Endothelial cell of umbilical vein (primary cell): ENCODE results near the gene SMG9. TPM values are rescaled to one million over a fixed set of nuclear protein-coding genes. Genes with fewer than 3 reads are reported as not detected.

Experiments
- BruUV-seq: library from RNA; stranded (reverse); fragments of 400-500 nt; replicated peaks from 2 replicates; lab custom pipeline; 2021; lab: Mats Ljungman, UMichigan
- CTCF ChIA-PET: fragments of 300-600, 350-600 bp; sonication (Branson Sonifier 250); formaldehyde crosslinking; loops from one replicate; lab custom pipeline; 2021; ENCODE audit warnings: antibody characterized with exemption, inconsistent platforms; lab: Charles Lee
- POLR2A ChIA-PET: fragments of 300-600, 350-600 bp; sonication (Branson Sonifier 250); formaldehyde crosslinking; loops from one replicate; lab custom pipeline; 2021; ENCODE audit warnings: antibody characterized with exemption, inconsistent platforms; lab: Charles Lee
- DNase-seq: peaks from one replicate; pipeline ENCODE4 v3.0.0-alpha.2; 2011; ENCODE audit warnings: low read depth, low spot score
- FAIRE-seq: peaks from 2 replicates; lab custom pipeline; 2011; peaks lifted over from hg19 to GRCh38; lab: Jason Lieb, UNC
- H2AFZ ChIP-seq: 2 replicates; pipeline ENCODE4 v1.6.0; 2012; ENCODE audit warnings: low read depth, low read length, control low read depth, inconsistent platforms
- H3K27ac ChIP-seq: 2 replicates; pipeline ENCODE4 v1.5.1; 2011; ENCODE audit warnings: low read depth, mild to moderate bottlenecking, control low read depth, low read length, moderate library complexity; ENCODE audit not compliant: insufficient read depth
- H3K27me3 ChIP-seq, 2 experiments: 2 replicates each; pipeline versions ENCODE4 v1.6.0 to v1.6.1; 2011; ENCODE audit warnings: low read length in 2 of 2, mixed read lengths in 1 of 2; ENCODE audit not compliant: control insufficient read depth in 2 of 2, insufficient read depth in 2 of 2
- H3K36me3 ChIP-seq, 2 experiments: 2 replicates in 1 of 2; 3 replicates in 1 of 2; pipeline ENCODE4 v1.5.1; 2011; ENCODE audit warnings: low read length in 2 of 2, mild to moderate bottlenecking in 1 of 2, moderate library complexity in 1 of 2; ENCODE audit not compliant: control insufficient read depth in 2 of 2, insufficient read depth in 2 of 2; ENCODE audit errors: extremely low read depth in 1 of 2
- H3K4me1 ChIP-seq: 3 replicates; pipeline ENCODE4 v1.5.1; 2011; ENCODE audit warnings: mild to moderate bottlenecking, low read length; ENCODE audit not compliant: control insufficient read depth, insufficient read depth; ENCODE audit errors: extremely low read depth
- H3K4me2 ChIP-seq: 2 replicates; pipeline ENCODE4 v1.6.1; 2011; ENCODE audit warnings: low read length, control low read depth, mixed read lengths; ENCODE audit not compliant: insufficient read depth
- H3K4me3 ChIP-seq, 3 experiments: fragments of 200-600 bp in 1 of 3; sonication (generic), shearing (Covaris generic) in 1 of 3; replicated peaks in 1 of 3; 2 replicates each; pipeline ENCODE4 v1.5.1; 2011 to 2016; ENCODE audit warnings: control low read depth in 3 of 3, low read length in 3 of 3, mild to moderate bottlenecking in 2 of 3, inconsistent platforms in 1 of 3, low read depth in 1 of 3, moderate library complexity in 1 of 3; ENCODE audit not compliant: insufficient read depth in 1 of 3
- H3K79me2 ChIP-seq: 2 replicates; pipeline ENCODE4 v1.6.0; 2012; ENCODE audit warnings: low read length, inconsistent platforms; ENCODE audit not compliant: control insufficient read depth, insufficient read depth
- H3K9ac ChIP-seq: replicated peaks from 2 replicates; pipeline ENCODE3; 2011; ENCODE audit warnings: low read length, control low read depth; ENCODE audit not compliant: insufficient read depth; ENCODE audit errors: extremely low read depth
- H3K9me1 ChIP-seq: replicated peaks from 3 replicates; pipeline ENCODE4 v1.6.0; 2011; ENCODE audit warnings: mild to moderate bottlenecking, low read length; ENCODE audit not compliant: control insufficient read depth, insufficient read depth; ENCODE audit errors: extremely low read depth
- H3K9me3 ChIP-seq: replicated peaks from 2 replicates; pipeline ENCODE4 v1.5.1; 2012; ENCODE audit warnings: low read length, inconsistent platforms; ENCODE audit not compliant: control insufficient read depth, insufficient read depth
- H4K20me1 ChIP-seq: replicated peaks from 2 replicates; pipeline ENCODE3; 2011; ENCODE audit warnings: mild to moderate bottlenecking, low read length; ENCODE audit not compliant: control insufficient read depth, insufficient read depth; ENCODE audit errors: extremely low read depth
- EZH2 ChIP-seq: IDR thresholded peaks from 2 replicates; pipeline ENCODE4 v1.6.1; 2012; ENCODE audit warnings: borderline replicate concordance, low read depth, mild to moderate bottlenecking, moderate library complexity, low read length, inconsistent platforms; ENCODE audit not compliant: severe bottlenecking
- FOS ChIP-seq: IDR thresholded peaks from 2 replicates; pipeline ENCODE4 v1.6.1; 2011; ENCODE audit warnings: mild to moderate bottlenecking, low read length, moderate library complexity, borderline replicate concordance; ENCODE audit not compliant: insufficient read depth
- GATA2 ChIP-seq: IDR thresholded peaks from 2 replicates; pipeline ENCODE4 v1.7.0; 2011; ENCODE audit warnings: low read depth, mild to moderate bottlenecking, moderate library complexity, mixed read lengths, low read length; ENCODE audit not compliant: insufficient read length, insufficient read depth
- MYC ChIP-seq: IDR thresholded peaks from one replicate; pipeline ENCODE4 v1.6.1; 2011; ENCODE audit warnings: mild to moderate bottlenecking, low read depth, low read length
- POLR2A ChIP-seq: IDR thresholded peaks from 2 replicates; pipeline ENCODE4 v1.6.1; 2012; ENCODE audit warnings: low read depth, mild to moderate bottlenecking, control low read depth, low read length
- POLR2AphosphoS5 ChIP-seq: IDR thresholded peaks from 2 replicates; pipeline ENCODE4 v1.6.1; 2012; ENCODE audit warnings: low read depth, mild to moderate bottlenecking, control low read depth, low read length, moderate library complexity; ENCODE audit not compliant: insufficient read depth
- dilution Hi-C: fragments of 300-500 bp; cut with MboI; formaldehyde crosslinking; loops from one replicate; pipeline ENCODE4 v1.15.0; 2019; ENCODE audit warnings: low sequenced_read_pairs; ENCODE audit not compliant: extremely low pct_ligation_motif_present
- intact Hi-C: fragments of 100-400 bp; cut with micrococcal nuclease; formaldehyde crosslinking; loops from one replicate; pipeline ENCODE4 v1.10.0; 2022
- polyA plus RNA-seq, 4 experiments: library from polyadenylated mRNA; depleted of rRNA in 3 of 4; stranded (reverse) in 3 of 4; unstranded in 1 of 4; fragments of >200 nt; gene quantifications; 2 replicates each; pipeline versions ENCODE4 v1.2.1 to v1.2.3, GENCODE V29; 2011 to 2012; ENCODE audit warnings: missing spikeins in 1 of 4
- total RNA-seq: library from RNA; stranded (reverse); gene quantifications from 2 replicates; pipeline ENCODE4 v1.2.3, GENCODE V29; 2021
- TF ChIP-seq, protein P1 (sequence below), 2 donors: IDR thresholded peaks; 1 replicate in 1 of 2; 2 replicates in 1 of 2; pipeline ENCODE4 v1.5.1; 2011; ENCODE audit warnings: low read length in 2 of 2, mild to moderate bottlenecking in 2 of 2, moderate library complexity in 2 of 2, control low read depth in 1 of 2, inconsistent platforms in 1 of 2, low read depth in 1 of 2; ENCODE audit not compliant: insufficient read depth in 1 of 2; ENCODE audit errors: extremely low read depth in 1 of 2
- TF ChIP-seq, protein P2 (sequence below): IDR thresholded peaks from 2 replicates; pipeline ENCODE4 v1.6.1; 2011; ENCODE audit not compliant: insufficient read depth, insufficient read length

SMG9 gene
- total and polyA plus RNA-seq, 2 donors (not counting 3 experiments of a cell fraction or from before 2014, with no cell fraction given): 25.5 to 45.0 TPM

GRCh38 chr19:43718627-43719377, 36.0 kb downstream of the SMG9 start:
- dilution Hi-C loops: no loop called here
- H3K4me1 ChIP-seq: no peaks in the 10 kb centered on the region
- no TSS peak for BruUV-seq
- ChIA-PET CTCF (interaction anchor here (1.3 kb wide), 1 partner anchor 26 kb away, joined by 3 read pairs; no protein-coding TSS in a partner anchor), POLR2A (no interaction called here)
- no peaks in the 10 kb centered on the region for H3K9me3 ChIP-seq
- FAIRE-seq (no peak), DNase-seq (no peak)
- H3K9ac ChIP-seq: no peak overlapping the region
- intact Hi-C loops: no loop called here
- no peak overlapping the region for H3K27ac ChIP-seq
- no peaks in the 10 kb centered on the region for H4K20me1 ChIP-seq
- no peak overlapping the region for H3K4me2 ChIP-seq
- no peaks in the 10 kb centered on the region for H3K36me3 ChIP-seq
- no peak overlapping the region for H3K4me3 ChIP-seq
- no peaks in the 10 kb centered on the region for H3K9me1 ChIP-seq
- TF ChIP-seq, protein P1, sequence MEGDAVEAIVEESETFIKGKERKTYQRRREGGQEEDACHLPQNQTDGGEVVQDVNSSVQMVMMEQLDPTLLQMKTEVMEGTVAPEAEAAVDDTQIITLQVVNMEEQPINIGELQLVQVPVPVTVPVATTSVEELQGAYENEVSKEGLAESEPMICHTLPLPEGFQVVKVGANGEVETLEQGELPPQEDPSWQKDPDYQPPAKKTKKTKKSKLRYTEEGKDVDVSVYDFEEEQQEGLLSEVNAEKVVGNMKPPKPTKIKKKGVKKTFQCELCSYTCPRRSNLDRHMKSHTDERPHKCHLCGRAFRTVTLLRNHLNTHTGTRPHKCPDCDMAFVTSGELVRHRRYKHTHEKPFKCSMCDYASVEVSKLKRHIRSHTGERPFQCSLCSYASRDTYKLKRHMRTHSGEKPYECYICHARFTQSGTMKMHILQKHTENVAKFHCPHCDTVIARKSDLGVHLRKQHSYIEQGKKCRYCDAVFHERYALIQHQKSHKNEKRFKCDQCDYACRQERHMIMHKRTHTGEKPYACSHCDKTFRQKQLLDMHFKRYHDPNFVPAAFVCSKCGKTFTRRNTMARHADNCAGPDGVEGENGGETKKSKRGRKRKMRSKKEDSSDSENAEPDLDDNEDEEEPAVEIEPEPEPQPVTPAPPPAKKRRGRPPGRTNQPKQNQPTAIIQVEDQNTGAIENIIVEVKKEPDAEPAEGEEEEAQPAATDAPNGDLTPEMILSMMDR (IDR thresholded peaks at IDR 0.05; ENCODE audit: extremely low read depth in 1 of 2, insufficient read depth in 1 of 2, low read depth in 1 of 2, low read length in 2 of 2): no peak
- TF ChIP-seq MYC: no peak
- TF ChIP-seq POLR2AphosphoS5: no peak
- TF ChIP-seq FOS: no peak
- TF ChIP-seq EZH2: no peak
- TF ChIP-seq POLR2A: no peak
- TF ChIP-seq, protein P2, sequence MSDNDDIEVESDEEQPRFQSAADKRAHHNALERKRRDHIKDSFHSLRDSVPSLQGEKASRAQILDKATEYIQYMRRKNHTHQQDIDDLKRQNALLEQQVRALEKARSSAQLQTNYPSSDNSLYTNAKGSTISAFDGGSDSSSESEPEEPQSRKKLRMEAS: no peak
- TF ChIP-seq GATA2: no peak
- H3K27me3 ChIP-seq: no peaks in the 10 kb centered on the region
- H2AFZ ChIP-seq: no peak overlapping the region
- H3K79me2 ChIP-seq: no peaks in the 10 kb centered on the region
